ENCODE measurements around the gene EFNA5.

Gene EFNA5

DNA sequence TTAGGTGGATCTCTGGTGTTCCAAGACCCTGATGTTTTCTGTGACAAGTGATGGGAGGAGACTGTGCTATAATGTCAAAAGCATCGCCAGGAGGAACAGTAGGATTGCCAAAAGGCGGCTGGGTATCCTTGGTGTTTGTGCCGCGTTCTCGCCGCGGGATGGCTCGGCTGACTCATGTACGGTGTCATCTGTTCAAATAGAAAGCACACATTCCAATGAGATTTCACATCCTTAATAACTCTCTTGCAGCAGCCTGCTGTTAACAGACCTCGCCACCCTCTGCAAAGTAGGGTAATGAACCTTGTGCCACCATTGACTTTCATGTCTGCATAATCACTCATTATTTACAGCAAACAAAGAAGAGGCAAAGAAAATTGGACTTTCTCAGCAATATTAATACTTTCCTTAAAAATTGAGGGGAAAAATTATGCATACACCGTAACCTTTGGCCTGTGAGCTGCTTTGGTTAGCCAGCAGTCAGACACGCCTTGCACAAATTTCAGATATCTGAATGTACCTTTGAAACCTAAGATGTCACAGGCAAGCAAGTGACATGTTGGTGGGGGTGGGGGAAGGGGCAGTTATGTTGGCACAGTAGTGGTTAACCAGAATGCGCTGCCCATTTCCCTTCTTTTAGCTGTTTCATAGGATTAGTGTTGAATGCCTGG, 289.4 kb downstream of the EFNA5 start:
- no peak for DNase-seq

DNA sequence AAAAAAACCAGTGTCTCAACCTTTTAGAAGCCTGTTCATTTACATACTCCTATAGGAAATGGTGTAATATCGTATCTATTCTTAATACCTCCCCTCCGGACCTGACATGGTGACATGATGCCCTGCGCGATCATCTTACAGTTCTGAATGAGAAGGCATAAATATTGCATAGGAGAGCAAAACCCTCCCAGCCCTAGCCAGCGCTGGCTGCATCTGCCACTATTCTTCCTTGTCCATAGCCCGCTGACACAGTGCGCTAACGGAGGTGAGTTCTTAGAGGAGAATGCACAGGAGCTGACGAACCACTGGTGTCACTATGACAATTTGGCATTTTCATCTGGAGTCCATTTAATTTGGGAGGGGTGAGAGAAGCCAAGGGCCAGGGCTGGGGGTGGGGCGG, 290.1 kb downstream of the EFNA5 start:
- DNase-seq = no peak

DNA sequence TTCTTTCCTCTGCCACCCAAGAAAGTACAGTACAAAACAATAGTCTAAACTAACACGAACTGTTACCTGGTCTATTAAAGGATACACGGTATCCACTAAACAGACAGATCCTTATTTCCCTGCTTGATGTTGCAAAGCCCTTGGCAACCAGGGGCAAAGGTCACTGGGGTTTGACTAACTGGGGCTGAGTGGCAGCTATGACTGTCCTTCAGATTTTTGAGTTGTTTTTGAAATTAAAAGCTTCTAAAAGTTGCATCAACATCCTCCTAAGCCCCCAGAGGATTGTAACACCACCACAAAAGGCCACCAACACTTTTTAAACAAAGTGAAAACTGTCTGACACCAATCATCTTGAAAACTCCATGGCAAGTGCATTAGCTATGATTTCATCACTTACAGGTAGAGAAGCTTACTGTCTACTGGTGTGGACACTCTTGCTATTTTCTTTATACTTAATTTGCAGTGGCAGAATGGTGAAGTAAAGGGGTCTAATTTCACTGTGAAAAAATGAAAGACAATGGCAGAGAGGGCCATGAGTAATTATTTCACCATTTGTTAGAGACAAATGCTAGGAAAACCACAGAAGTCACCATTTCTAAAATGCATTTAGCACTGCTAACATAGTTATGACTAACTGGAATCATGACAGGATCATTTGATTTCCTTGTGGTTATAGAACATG, 292.4 kb downstream of the EFNA5 start:
- no peak for DNase-seq

DNA sequence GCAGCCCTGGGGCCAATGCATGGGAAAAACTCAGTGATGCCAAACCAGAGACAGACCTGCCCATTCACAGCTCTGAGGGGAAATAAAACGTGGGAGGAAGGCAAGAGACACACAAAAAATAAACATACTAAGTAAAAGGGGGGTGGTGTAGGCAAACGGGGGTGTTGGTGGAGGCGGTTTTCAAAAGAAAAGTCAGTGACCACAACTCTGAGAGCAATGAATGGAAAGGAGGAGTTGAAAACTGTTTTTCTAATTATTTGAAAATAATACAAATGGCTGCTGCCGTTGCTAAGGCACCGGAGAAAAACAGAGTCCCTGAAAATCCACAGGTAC, 293.5 kb downstream of the EFNA5 start:
- DNase-seq = no peak

DNA sequence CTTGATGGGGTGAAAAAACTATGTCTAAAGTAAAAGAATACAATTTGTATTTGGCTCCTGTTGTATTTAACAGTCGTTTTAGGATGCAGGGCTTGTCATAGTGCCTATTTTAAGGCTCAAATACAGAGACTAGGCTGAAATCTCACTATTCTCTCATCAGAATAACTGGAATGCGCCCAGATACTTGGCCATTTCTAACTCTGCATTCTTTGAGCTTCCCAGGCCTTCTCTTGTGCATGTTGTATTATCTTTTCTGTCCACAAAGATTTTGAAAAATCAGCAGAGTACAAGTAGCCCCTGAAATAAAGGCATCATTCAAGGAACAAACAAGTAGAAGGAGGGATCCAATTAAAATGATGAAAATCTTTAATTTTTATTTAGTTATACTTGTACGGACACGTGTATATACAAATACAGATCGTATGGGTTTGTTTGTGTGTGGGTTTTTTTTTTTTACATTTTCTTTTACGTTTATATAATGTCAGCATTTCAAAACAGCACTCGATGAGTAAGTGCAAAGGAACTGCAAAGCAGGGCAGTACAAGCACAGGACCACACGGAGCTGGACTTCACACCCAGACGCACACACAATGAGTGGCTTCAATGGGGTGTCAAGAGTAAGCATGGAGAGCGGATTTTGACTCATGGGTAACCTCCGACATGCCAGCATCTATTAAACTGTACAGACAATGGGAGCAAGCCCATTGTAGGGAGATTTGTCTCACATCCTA, 294.0 kb downstream of the EFNA5 start:
- no peak for DNase-seq

DNA sequence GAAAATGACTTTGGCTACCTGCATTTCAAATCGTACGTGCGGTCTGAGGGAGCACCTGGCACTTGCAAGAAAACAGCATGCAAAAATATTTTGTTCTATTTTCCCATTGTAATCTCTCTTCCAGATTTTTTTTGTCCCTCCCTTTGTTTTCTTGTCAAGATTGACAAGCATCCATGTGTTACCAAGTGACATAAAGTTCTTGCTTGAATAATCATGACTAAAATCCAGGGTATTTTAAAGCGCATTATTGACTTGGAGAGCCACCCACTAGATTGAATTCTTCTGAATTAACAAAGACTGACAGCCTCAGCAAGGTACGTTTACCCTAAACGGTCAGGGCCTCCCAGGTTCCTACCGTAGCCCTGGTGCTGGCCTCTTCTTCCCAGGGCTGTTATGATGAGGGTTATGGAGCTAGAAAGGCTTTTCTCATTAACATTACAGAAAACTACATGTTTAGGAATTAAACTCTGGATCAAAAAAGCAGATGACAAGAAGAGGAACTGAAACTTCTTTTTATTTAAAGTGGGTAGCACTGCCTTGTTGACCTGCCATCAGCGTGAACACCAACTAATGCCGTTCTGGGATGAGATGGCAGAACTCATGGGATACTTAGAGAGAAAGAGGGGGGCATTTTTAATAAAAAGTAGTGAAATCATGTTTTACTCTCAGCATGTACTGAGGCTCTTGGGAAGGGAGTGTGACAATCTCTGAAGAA, 297.0 kb downstream of the EFNA5 start:
- no peak for DNase-seq

DNA sequence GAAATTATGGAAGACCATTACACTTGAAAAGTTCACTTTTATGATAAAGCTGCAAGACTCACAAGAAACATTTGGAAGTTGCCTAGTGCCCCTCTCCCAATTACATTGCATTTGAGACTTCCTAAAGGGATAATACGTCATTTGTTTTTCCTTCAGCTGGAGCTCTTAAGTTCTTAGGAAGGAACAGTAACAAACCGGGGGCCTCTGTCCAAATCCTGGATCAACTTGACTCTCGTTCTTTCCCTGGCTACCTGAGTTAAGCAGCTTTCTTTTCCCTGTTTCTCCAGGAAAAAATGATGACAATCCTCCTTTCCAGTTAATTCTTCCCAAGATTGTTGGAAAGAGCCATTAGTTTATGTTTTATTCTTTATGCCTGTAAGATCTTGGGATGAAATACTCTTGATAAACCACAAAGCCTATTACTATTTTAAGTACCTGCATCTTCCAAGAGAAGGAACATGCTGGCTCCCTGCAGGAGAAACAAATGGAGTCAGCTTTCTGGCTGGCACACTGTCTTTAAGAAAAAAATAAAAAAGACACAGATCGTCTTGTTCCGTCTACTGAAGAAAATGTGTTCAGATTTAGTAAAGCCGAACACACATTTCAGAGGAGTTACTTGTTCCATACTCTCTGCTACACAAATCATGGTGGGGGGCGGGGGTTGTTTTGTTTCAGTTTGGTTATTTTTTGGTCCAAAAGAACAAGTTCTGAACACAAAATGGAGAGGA, 297.9 kb downstream of the EFNA5 start:
- DNase-seq = no peak

DNA sequence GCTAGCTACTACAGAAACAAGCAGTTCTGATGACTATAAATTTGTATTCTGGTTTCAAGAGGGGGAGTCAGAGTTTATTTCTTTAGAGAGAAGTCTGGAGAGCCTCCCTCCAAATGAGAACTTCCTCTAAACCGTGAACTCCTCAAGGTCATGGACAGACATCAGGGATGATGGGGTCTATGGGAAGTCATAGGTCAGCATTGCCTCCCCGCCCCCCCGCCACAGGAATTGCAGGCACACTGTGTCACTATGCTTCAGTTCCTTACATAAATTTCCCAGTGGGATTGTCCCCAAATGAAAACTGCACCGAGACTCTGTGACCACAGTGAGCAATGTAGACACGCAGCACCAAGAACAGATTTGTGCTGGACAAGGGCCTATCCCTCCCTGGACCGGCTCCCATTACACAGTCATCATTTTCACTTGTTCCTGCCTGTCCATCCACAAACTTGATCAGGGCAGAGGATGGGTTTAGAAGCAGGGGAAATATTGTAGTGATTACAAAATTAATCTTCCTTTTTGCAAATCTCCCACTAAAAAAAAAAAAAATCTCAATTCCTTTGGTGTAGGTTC, 300.3 kb downstream of the EFNA5 start:
- DNase-seq = no peak

DNA sequence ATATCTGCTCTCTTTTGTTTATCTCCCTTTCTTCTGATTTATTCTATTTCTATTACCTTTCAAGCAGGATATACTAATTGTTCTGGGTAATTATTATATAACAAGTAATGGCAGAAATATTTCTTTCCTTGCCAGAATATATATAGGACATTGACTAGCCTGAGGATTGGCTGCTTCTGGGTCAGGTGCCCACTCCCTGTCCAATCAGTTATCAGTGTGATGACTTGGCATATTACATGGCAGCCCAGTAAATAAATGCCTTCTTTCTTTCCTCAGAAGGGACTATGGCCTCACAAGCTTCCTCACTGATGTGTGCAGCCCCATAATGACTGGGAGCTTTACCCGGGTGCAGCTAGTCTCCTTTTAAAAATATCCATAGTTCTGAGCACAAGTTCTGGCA, 301.1 kb downstream of the EFNA5 start:
- no peak for DNase-seq

DNA sequence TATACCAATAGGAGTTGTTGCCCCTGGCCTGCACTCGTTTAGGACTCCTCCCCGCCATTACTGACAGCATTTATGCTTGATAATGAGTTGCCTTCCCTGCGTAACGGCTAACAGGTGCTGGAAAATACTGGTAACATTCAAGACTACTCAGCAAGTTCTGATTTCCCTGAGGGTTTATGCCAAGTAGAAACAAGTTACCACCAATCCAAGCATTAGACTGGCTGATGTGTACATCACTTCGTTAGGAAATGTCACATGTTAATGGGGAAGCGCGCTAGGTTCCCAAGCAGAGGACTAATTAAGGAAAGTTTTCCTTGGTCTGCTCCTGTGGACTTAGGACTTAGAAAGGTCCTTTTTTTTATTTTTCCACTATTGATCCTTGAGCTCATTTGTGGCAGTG, 302.1 kb downstream of the EFNA5 start:
- no peak for DNase-seq

DNA sequence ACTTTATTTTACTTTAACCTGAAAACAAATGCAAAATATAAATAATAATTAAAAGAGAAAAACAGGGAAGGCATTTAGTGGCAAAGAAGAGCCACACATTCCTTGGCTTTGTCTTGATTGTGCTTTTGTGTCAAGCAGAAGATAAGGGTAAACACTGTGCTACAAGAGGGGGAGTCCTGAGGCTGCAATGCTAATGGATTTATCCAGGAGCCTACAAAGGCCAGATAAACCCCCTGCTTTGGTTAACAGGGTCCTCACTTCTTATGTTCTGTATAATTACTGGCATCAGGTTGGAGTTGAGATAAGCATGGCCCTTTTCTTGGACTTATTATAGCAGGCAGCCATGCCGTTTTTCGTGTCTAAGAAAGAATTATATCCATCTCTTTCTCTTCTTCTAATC, 302.8 kb downstream of the EFNA5 start:
- DNase-seq = no peak

DNA sequence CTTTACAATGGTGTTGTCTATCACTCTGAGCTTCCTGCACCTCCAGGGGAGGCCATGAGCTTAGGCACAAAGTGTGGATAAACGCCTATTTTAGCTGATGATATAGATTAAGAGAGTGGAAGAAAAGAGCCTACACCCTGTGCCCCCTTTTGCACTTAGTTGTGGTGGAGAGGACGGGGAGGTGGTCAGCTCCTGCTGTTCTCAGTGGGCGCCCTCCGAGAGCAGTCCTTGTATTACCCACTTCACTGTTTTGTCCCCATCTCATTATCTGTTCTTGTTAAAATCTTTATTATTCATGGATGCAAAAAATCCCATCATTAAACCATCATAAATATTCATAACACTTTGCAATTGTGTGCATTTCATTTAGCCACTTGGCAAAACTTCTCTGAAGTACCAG, 303.3 kb downstream of the EFNA5 start:
- DNase-seq = no peak

DNA sequence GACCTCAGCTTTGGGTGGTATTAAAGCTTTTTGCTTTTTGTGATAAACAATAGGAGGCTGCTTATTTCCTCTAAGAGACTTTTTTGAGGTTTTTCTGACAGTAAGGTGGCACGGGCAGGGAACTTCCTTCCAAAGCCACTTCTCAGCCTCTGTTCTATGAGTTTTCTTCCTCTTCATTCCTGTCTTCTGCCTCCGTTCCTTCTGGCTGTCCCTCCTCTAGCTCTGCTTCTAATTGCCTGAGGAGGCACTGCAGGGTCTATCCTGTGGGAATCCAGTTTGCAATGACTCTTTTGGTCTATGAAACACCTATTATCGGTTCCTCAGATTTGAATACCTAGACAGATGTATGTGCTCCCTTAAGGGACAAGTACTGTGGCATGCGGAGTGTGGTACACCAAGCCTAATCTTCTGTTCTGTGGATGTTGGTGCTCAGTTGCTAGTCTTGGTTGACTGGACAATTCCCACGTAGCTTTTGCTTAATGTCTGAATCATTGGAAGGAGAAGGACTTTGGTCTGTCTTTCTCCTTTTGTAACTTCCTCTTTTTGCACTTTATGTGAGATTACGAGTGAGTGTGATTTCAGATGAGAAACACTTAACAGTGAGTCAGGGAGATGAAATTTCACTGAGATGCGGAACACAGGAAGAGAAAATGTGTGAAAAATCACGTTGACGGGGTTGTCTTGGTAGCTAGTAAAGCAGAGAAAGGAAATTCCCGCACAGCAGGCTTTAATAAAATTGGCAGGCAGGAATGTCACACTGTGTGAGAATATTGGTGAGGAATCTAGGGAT, 305.2 kb downstream of the EFNA5 start:
- DNase-seq = no peak

DNA sequence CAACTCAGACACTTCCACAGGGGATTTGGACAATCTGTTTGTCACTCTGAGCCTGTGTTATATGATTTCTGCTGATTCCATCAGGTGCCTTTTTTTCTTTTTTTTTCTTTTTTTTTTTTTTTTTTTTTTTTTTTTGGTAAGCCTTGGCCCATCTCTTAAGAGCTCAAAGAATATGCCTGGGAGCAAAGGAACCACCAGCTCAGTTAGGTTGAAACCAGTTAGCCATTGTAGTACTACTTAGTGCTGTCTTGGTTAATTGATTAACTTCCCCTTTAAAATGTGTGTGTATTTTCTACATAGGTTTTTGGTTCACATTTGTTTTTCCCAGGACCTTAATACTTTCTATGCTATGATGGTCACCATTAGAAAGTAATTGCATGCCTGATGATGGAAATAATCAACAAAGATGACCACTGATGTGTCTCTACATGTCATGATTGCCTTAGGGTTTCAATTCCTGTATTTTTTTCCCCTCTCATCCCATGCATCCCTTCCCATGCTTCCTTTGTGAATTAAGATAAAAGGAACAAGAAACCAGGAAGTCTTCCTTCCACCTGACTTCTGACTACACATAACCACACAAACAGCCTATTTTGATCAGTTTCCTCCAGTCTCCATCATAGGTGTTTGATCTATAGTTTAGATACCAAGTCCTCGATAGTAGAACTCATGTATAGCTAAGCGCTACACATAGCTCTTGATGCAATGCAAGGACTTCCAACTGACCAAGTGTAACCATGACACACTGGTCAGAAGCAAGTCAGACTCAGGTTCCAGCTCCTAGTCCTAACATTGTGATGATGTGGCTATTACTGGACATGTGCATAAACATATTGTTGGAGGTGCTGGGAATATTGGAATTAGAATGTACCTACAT, 306.1 kb downstream of the EFNA5 start:
- no peak for DNase-seq

DNA sequence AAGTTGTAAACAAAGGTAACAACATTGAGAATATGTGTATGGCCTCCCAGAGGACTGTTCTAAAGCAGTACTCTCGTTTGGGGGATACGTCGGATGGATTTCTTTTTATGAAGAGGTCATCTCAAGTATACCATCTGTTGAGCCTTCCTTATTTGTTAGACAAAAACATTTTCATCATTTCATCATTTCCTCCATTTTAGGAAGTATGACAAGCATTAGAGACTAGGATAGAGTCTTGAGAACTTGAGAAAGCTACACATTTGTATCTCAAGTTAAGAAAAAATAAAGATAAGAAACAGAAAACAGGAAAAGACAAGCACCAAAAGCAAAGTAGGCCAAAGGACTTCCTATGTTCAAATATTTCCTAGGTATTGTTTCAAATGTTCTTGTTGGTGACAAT, 307.0 kb downstream of the EFNA5 start:
- DNase-seq = no peak

DNA sequence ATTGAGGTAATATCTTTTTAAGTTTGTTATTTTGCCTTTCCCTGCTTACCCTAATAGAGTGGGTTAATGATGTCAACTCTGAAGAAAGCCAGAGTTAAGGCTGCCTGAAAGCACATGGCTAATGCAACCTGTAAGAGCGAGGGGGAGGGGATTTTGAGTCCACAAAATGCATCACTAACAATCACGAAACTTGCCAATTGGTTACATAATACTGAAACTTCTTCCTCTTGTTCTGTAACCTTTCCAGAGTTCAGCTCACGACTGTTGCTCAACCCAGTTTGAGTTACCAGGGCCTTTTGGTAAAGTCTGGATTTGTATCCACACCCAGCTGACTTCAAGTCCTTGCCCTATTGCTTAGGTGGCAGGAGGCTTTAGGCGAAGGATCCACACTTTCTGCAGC, 308.8 kb downstream of the EFNA5 start:
- no peak for DNase-seq

DNA sequence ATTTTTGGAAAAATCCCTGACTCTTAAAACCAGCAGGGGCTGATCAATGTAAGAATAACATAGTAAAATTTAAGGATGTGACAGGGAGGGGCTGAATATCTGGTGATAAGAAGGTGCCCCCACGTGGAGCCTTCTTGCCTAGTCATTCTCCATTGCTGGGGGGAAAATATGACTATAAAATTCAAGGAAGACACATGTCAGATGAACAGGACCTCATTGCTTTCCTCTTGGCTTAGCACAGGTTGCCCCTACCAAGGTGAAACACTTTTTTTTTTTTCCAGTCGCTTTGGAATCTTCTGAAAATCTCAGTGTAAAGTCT, 310.9 kb downstream of the EFNA5 start:
- no peak for DNase-seq

DNA sequence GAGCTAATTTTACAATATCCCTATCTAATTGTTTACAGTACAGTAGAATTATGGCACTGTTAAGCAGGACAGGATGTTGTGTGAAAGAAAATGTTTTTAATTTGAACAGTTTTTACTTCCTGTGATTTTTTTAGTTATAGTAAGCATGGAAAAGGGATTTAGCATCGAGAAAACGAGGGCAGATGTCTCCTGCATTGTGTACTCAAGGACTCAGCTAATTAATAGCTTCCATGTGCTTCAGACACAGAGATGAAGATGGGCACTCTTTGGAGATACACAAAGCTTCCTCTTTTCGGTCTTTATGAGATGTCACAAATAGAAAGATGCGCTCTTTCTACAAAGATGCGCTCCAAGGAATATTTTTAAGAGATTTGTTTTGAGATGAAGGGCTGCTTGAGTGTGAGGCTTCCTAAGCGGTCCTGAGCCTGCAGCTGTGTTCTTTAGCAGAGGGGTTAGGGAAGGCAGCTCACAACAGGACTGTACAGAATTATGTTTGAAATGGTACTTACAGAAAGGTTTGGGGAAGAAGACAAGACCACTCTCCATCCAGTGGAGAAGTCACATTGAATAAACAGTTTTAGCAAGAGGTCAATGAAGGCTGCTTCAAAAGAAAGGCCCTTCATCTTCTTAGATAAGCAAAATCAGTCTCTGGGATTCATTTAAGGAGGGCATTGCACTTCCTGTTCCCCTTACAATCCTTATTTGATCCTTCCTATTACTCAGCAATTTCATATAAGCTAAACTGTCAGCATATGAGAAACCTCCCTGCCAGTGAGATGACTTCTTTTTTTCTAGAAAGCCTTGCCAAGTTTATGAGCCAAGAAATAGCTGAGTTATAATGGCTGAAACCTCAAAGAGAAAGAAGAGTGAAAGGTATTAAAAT, 311.5 kb downstream of the EFNA5 start:
- DNase-seq = no peak

DNA sequence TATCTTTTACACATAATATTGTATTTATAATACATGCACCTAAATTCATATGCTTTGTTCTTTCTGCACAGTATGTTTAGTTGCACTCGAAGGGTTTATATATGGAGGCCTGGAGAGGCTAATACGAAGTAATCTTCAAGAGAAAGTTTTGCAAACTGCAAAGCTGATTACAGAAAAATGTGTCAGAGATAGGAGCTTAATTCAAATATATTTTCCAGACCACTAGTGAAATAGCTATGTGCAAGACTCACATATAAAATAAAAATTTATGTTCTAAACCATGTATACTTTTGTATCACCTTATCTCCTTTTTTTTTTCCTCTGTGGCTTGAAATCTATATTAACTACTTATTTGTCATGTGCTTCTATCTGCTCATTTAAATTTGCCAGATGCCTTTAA, 313.8 kb downstream of the EFNA5 start:
- DNase-seq = no peak

DNA sequence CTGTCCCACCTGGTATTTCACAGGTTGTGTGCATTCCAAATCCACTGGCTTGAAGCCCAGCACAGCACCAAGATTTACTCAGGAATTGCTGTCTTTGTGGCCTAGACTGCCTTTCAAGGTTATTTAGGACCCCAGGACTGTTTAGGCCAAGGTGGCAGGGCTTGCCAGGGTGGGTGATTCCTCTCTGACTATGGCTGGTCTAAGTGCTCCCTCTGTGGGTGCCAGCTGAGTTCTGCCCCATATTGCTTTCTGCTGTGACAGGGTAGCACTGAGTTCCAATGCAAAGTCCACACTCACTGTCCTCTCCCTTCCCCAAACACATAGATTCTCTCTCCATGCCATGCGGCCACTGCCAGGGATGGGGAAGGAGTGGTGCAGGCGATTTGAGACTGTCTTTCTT, 318.2 kb downstream of the EFNA5 start:
- no peak for DNase-seq
